ENCODE results near the gene PPP3CA. TPM values are rescaled to one million over a fixed set of nuclear protein-coding genes. Genes with fewer than 3 reads are reported as not detected.
"Not testable (repeated sequence)": the region's sequence is repeated elsewhere in the genome, so short reads cannot be mapped to it uniquely, and the experiment has no call there.

The PPP3CA gene
- total RNA-seq, 2 donors from 2014 or later = 42.6 to 50.2 TPM

GRCh38 chr4:101018836-101019235 lies 328.5 kb downstream of the PPP3CA start:
- peak overlapping the region; percentile 83 to 92 for H3K27ac Mint-ChIP-seq
- H3K4me3 Mint-ChIP-seq = peak overlapping the region; percentile 84

DNA sequence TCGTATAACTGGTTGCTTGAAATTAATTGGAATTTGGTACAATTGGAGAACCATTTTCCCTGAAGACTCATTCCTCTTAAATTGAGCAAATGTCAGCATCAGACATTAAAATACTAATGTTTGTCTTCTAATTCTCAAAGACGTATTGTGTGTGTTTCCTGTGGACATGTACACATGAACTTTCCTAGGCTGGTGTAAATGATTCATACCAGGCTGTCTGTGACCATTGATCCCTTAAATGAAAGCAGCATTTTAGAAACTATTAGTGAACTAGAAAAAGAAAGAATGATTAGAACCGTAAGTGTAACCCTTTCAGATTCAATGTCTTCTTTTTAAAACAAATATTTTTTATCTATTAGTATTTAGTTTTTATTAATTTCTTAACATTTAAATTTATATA lies 332.9 kb downstream of the PPP3CA start:
- peak overlapping the region; percentile 37 to 92 for H3K27ac Mint-ChIP-seq
- H3K27me3 Mint-ChIP-seq = no peaks in the 10 kb centered on the region
- peaks cover 47 to 79% of the 10 kb centered on the region in 2 donors for H3K4me1 Mint-ChIP-seq (ENCODE audit: low read depth in 2 of 2)
- H3K9me3 Mint-ChIP-seq = no peaks in the 10 kb centered on the region
- DNase-seq (ENCODE audit: low spot score) (no peak), ATAC-seq (no peak)
- peaks cover 4% of the 10 kb centered on the region for H3K36me3 Mint-ChIP-seq
- peak overlapping the region; percentile 71 for H3K4me3 Mint-ChIP-seq

More at GRCh38 chr4:101018836-101019235, 328.5 kb downstream of the PPP3CA start:
- peak; percentile 52 to 66 for ATAC-seq
- DNase-seq (ENCODE audit: low spot score) = no peak
- H3K36me3 Mint-ChIP-seq = peaks cover 10% of the 10 kb centered on the region
- H3K9me3 Mint-ChIP-seq = no peaks in the 10 kb centered on the region
- H3K27me3 Mint-ChIP-seq = no peaks in the 10 kb centered on the region
- H3K4me1 Mint-ChIP-seq (ENCODE audit: low read depth in 2 of 2) = peaks cover 59 to 76% of the 10 kb centered on the region in 2 donors

DNA sequence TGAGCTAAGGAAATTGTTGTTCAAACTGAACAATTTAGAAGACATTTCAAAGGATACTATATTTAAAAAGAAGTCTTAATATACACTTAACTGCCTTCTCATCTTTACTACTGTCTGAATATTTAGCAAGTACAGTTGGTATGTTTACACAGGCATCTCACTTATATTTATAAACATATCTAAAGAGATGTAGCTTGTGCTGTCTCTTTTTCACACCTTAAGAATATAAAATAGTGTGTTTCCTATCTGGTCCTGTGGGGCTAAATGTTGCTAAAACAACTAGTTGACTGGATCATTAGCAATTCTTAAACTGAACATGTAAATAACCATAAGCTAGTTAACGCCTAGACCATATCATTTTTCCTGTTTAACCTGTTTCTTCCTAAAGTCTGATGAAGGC lies 336.3 kb downstream of the PPP3CA start:
- no peak for DNase-seq (ENCODE audit: low spot score)
- no peaks in the 10 kb centered on the region for H3K9me3 Mint-ChIP-seq
- no peaks in the 10 kb centered on the region for H3K36me3 Mint-ChIP-seq
- H3K4me1 Mint-ChIP-seq (ENCODE audit: low read depth in 2 of 2) = peaks cover 24 to 53% of the 10 kb centered on the region in 2 donors
- ATAC-seq = no peak
- no peak overlapping the region for H3K27ac Mint-ChIP-seq
- H3K27me3 Mint-ChIP-seq = no peaks in the 10 kb centered on the region
- no peak overlapping the region for H3K4me3 Mint-ChIP-seq

DNA sequence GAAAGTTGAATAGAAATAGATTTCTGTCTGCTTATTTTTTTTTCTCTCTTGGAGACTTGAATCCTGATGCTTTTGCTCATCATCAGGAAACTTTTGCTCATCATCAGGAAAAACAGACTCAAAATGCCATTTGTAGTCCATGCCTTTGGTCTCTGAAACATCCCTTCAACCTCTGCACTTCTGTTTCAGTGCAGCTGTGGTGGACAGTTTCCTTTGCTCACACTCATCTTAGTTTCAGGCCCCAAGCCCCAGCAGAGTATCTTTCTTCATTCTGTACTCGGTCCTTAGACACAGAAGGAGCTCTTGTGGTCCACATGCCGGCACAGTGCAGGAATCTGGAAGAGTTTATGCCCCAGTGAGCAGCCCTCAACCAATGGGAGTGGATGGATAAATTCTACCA lies 337.9 kb downstream of the PPP3CA start:
- Mint-ChIP-seq H3K27ac (peak overlapping the region in 1 of 2 donors; percentile 8), H3K4me1 (ENCODE audit: low read depth in 2 of 2) (peaks cover 17 to 43% of the 10 kb centered on the region in 2 donors), H3K4me3 (peak overlapping the region; percentile 25), H3K9me3 (peaks cover 3% of the 10 kb centered on the region), H3K27me3 (no peaks in the 10 kb centered on the region), H3K36me3 (no peaks in the 10 kb centered on the region)
- no peak for ATAC-seq
- DNase-seq (ENCODE audit: low spot score) = no peak

DNA sequence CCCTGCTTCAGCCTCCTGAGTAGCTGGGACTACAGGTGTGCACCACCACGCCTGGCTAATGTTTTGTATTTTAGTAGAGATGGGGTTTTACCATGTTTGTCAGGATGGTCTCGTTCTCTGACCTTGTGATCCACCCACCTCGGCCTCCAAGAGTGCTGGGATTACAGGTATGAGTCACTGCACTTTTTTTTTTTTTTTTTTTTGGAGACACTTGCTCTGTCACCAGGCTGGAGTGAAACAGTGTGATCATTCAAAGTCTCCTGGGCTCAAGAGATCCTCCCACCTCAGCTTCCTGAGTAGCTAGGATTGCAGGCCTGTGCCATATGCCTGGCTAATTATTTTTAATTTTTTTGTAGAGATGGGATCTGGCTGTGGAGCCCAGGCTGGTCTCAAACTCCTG lies 338.8 kb downstream of the PPP3CA start:
- Mint-ChIP-seq H3K36me3 (no peaks in the 10 kb centered on the region), H3K4me1 (ENCODE audit: low read depth in 2 of 2) (peaks cover 16 to 34% of the 10 kb centered on the region in 2 donors), H3K4me3 (no peak overlapping the region), H3K9me3 (peaks cover 3% of the 10 kb centered on the region), H3K27me3 (no peaks in the 10 kb centered on the region), H3K27ac (no peak overlapping the region)
- no peak for ATAC-seq
- no peak for DNase-seq (ENCODE audit: low spot score)

DNA sequence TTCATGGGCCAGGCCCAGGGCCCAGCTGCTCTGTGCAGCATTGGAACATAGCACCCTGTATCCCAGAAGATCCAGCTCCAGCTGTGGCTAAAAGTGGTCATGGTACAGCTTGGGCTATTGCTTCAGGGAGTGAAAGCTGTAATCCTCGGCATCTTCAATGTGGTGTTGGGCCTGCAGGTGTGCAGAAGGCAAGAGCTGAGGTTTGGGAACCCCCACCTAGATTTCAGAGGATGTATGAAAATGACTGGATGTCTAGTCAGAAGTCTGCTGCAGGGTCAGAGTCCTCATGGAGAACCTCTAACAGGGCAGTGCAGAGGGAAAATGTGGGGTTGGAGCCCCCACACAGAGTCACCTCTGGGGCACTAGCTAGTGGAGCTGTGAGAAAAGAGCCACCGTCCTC lies 341.7 kb downstream of the PPP3CA start:
- Mint-ChIP-seq H3K9me3 (peaks cover 3% of the 10 kb centered on the region), H3K4me1 (ENCODE audit: low read depth in 2 of 2) (peaks cover 10 to 15% of the 10 kb centered on the region in 2 donors), H3K27me3 (no peaks in the 10 kb centered on the region), H3K36me3 (no peaks in the 10 kb centered on the region), H3K27ac (no peak overlapping the region), H3K4me3 (no peak overlapping the region)
- no peak for DNase-seq (ENCODE audit: low spot score)
- ATAC-seq = no peak

GRCh38 chr4:101000496-101000895 lies 346.8 kb downstream of the PPP3CA start:
- Mint-ChIP-seq H3K4me1 (ENCODE audit: low read depth in 2 of 2) (no peaks in the 10 kb centered on the region), H3K9me3 (peaks cover 3% of the 10 kb centered on the region), H3K27ac (no peak overlapping the region), H3K4me3 (no peak overlapping the region), H3K27me3 (no peaks in the 10 kb centered on the region), H3K36me3 (no peaks in the 10 kb centered on the region)
- ATAC-seq (no peak), DNase-seq (ENCODE audit: low spot score) (no peak)

DNA sequence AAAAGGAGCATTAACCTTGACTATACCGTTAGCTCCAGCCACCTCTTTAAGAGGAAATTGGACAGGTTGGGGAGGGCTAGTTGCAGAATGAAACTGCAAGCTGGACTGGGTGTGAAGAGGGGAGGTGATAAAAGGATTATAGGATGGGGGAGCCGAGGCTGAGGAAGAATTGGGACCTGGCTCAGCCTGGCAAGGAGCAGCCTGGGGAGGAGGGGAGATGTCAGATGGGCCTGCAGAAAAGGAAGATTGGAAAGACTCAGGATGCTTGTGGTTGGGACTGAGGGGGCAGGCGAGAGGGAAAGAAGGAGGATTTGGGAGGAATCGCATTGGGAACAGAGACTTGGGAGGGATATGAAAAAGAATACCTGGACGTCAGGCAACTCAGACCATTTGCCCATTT lies 351.7 kb downstream of the PPP3CA start:
- no peaks in the 10 kb centered on the region for H3K4me1 Mint-ChIP-seq (ENCODE audit: low read depth in 2 of 2)
- H3K27ac Mint-ChIP-seq = no peak overlapping the region
- H3K4me3 Mint-ChIP-seq = no peak overlapping the region
- DNase-seq (ENCODE audit: low spot score) = no peak
- no peak for ATAC-seq
- no peaks in the 10 kb centered on the region for H3K9me3 Mint-ChIP-seq
- no peaks in the 10 kb centered on the region for H3K27me3 Mint-ChIP-seq
- H3K36me3 Mint-ChIP-seq = no peaks in the 10 kb centered on the region

GRCh38 chr4:100995002-100995401 lies 352.3 kb downstream of the PPP3CA start:
- H3K4me3 Mint-ChIP-seq; DNase-seq (ENCODE audit: low spot score); ATAC-seq; H3K36me3 Mint-ChIP-seq; H3K27me3 Mint-ChIP-seq; H3K4me1 Mint-ChIP-seq (ENCODE audit: low read depth in 2 of 2); H3K27ac Mint-ChIP-seq; H3K9me3 Mint-ChIP-seq: not testable (repeated sequence)

DNA sequence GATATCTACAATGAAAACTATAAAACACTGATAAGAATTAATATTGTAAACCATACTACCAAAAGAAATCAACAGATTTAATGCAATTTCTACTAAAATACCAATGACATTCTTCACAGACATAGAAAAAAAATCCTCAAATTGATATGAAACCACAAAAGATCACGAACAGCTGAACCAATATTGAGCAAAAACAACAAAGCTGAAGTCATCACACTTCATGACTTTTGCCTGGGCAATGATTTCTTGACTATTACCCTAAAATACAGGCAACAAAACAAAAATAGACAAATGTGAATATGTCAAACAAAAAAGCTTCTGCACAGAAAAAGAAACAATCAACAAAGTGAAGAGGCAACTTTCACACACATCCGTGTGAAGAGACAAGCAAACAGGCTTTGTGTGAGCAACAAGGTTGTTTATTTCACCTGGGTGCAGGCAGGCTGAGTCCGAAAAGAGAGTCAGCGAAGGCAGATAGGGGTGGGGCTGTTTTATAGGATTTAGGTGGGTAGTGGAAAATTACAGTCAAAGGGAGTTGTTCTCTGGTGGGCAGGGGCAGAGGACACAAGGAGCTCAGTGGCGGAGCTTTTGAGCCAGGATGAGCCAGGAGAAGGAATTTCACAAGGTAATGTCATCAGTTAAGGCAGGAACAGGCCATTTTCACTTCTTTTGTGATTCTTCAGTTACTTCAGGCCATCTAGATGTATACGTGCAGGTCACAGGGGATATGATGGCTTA lies 355.8 kb downstream of the PPP3CA start:
- not testable (repeated sequence) for H3K27me3 Mint-ChIP-seq; H3K9me3 Mint-ChIP-seq; H3K27ac Mint-ChIP-seq; H3K4me1 Mint-ChIP-seq (ENCODE audit: low read depth in 2 of 2); DNase-seq (ENCODE audit: low spot score); ATAC-seq; H3K4me3 Mint-ChIP-seq; H3K36me3 Mint-ChIP-seq

DNA sequence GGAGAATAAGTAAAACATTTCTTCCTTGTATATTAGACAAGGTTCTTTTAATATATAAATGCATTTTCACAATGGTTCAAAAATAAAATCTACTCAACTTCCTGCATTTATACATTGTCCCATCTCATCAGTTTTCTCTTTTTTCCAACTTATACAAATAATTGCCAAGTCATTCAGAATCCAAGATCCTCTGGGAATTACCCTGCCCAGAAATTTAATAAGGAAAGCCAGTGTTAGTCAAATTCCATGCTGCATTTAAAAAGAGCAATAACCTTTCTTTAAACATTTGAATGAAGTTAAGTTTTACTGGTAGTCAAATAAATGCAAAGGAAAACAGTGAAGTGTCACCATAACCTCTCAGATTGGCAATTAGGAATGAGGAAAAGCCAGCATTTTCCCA lies 357.9 kb downstream of the PPP3CA start:
- Mint-ChIP-seq H3K27me3 (no peaks in the 10 kb centered on the region), H3K9me3 (no peaks in the 10 kb centered on the region), H3K4me1 (ENCODE audit: low read depth in 2 of 2) (no peaks in the 10 kb centered on the region), H3K4me3 (no peak overlapping the region), H3K27ac (no peak overlapping the region), H3K36me3 (no peaks in the 10 kb centered on the region)
- DNase-seq (ENCODE audit: low spot score) (no peak), ATAC-seq (no peak)

DNA sequence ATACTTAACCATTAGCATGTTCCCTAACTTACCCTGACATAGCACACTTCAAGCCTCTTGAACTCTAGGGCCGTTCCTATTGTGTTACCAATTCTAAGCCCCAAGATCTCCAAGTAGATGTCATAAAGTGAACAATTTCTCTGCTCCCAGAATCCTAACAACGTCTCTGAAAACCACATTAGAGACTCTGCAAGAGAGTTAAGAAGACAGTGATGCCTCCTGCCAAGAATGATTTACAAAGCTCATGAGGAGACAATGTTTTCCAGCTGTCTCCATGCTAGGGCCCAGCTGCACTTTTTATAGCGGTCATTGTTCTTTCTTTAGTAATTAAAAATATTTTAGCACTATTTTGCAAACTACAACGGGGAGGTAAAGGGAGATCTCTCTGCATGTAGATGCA lies 358.4 kb downstream of the PPP3CA start:
- no peak for ATAC-seq
- H3K9me3 Mint-ChIP-seq = no peaks in the 10 kb centered on the region
- H3K27me3 Mint-ChIP-seq = no peaks in the 10 kb centered on the region

GRCh38 chr4:100986360-100986868 lies 360.9 kb downstream of the PPP3CA start:
- H3K27me3 Mint-ChIP-seq = no peaks in the 10 kb centered on the region
- DNase-seq (ENCODE audit: low spot score) = no peak
- ATAC-seq = no peak
- no peak overlapping the region for H3K4me3 Mint-ChIP-seq
- peaks cover 15 to 18% of the 10 kb centered on the region in 2 donors for H3K4me1 Mint-ChIP-seq (ENCODE audit: low read depth in 2 of 2)
- H3K27ac Mint-ChIP-seq = no peak overlapping the region
- H3K36me3 Mint-ChIP-seq = no peaks in the 10 kb centered on the region
- no peaks in the 10 kb centered on the region for H3K9me3 Mint-ChIP-seq

More for the DNA sequence above, 358.4 kb downstream of the PPP3CA start:
- no peak overlapping the region for H3K4me3 Mint-ChIP-seq
- DNase-seq (ENCODE audit: low spot score) = no peak
- H3K36me3 Mint-ChIP-seq = no peaks in the 10 kb centered on the region
- H3K4me1 Mint-ChIP-seq (ENCODE audit: low read depth in 2 of 2) = no peaks in the 10 kb centered on the region
- H3K27ac Mint-ChIP-seq = no peak overlapping the region

- ATAC-seq (no peak), DNase-seq (ENCODE audit: low spot score) (no peak)
- H3K36me3 Mint-ChIP-seq = no peaks in the 10 kb centered on the region
- H3K4me1 Mint-ChIP-seq (ENCODE audit: low read depth in 2 of 2) = peaks cover 20 to 21% of the 10 kb centered on the region in 2 donors
- H3K27ac Mint-ChIP-seq = no peak overlapping the region
- H3K9me3 Mint-ChIP-seq = no peaks in the 10 kb centered on the region
- H3K27me3 Mint-ChIP-seq = no peaks in the 10 kb centered on the region
- no peak overlapping the region for H3K4me3 Mint-ChIP-seq
Observed at GRCh38 chr4:100985576-100985975, 361.8 kb downstream of the PPP3CA start.

Data from natural killer cell treated with Interleukin-12 subunit alpha and Interleukin-12 subunit beta and Interleukin-15 and Interleukin-18, amount 100 ng/mL, for 72 hours (primary cell).